PC-3 (cell line): ENCODE measurements around the gene FAS. TPM values are rescaled to one million over a fixed set of nuclear protein-coding genes. Genes with fewer than 3 reads are reported as not detected.

Experiments
- ATAC-seq: fragments of 200-7000 bp; cut with Tn5 transposase; 2 replicates; pipeline ENCODE4 v1.9.1; 2020; ENCODE audit warnings: mild to moderate bottlenecking, moderate library complexity
- BruUV-seq: library from RNA; stranded (reverse); fragments of 400-500 nt; replicated peaks from 2 replicates; lab custom pipeline; 2021; lab: Mats Ljungman, UMichigan
- CTCF ChIA-PET: fragments of 300-600 bp; sonication (Branson Sonifier 250); formaldehyde crosslinking; loops from one replicate; lab custom pipeline; 2022; ENCODE audit warnings: antibody characterized with exemption; lab: Charles Lee
- POLR2A ChIA-PET: fragments of 300-600 bp; sonication (Branson Sonifier 250); formaldehyde crosslinking; loops from one replicate; lab custom pipeline; 2022; ENCODE audit warnings: antibody characterized with exemption; ENCODE audit not compliant: unreplicated experiment; lab: Charles Lee
- DNase-seq: peaks from one replicate; pipeline ENCODE4 v3.0.0-alpha.2; 2015
- H2AFZ ChIP-seq: fragments of 300-600 bp; sonication (generic); 2 replicates; pipeline ENCODE4 v1.6.0; 2016; ENCODE audit warnings: antibody characterized with exemption, low read length
- H3F3A ChIP-seq: fragments of 300-600 bp; sonication (generic); one replicate; pipeline ENCODE4 v1.6.0; 2017; ENCODE audit warnings: antibody characterized with exemption, low read length, control low read depth, mild to moderate bottlenecking; ENCODE audit not compliant: unreplicated experiment
- H3K27ac ChIP-seq: fragments of 300-600 bp; sonication (generic); 2 replicates; pipeline ENCODE4 v1.5.1; 2016; ENCODE audit warnings: mild to moderate bottlenecking, low read length
- H3K27me3 ChIP-seq: fragments of 300-600 bp; sonication (generic); 2 replicates; pipeline ENCODE4 v1.6.1; 2016; ENCODE audit warnings: low read length, mixed read lengths
- H3K36me3 ChIP-seq: fragments of 300-600 bp; sonication (generic); 2 replicates; pipeline ENCODE4 v1.6.1; 2016; ENCODE audit warnings: low read depth, mixed run types, low read length, mixed read lengths
- H3K4me1 ChIP-seq: fragments of 300-600 bp; sonication (generic); 2 replicates; pipeline ENCODE4 v1.5.1; 2016; ENCODE audit warnings: low read length; ENCODE audit not compliant: insufficient read depth
- H3K4me2 ChIP-seq: fragments of 300-600 bp; sonication (generic); 2 replicates; pipeline ENCODE4 v1.6.0; 2016; ENCODE audit warnings: low read length
- H3K4me3 ChIP-seq: fragments of 300-600 bp; sonication (generic); 2 replicates; pipeline ENCODE4 v1.5.1; 2016; ENCODE audit warnings: mild to moderate bottlenecking, low read length, mixed read lengths
- H3K79me2 ChIP-seq: fragments of 300-600 bp; sonication (generic); 2 replicates; pipeline ENCODE4 v1.6.1; 2017; ENCODE audit warnings: low read length, mixed read lengths
- H3K9ac ChIP-seq: fragments of 300-600 bp; sonication (generic); 2 replicates; pipeline ENCODE4 v1.6.0; 2016; ENCODE audit warnings: mild to moderate bottlenecking, low read length
- H3K9me2 ChIP-seq: fragments of 300-600 bp; sonication (generic); replicated peaks from 2 replicates; pipeline ENCODE4 v1.6.1; 2016; ENCODE audit warnings: mixed run types, low read length, mixed read lengths
- H3K9me3 ChIP-seq: fragments of 300-600 bp; sonication (generic); 2 replicates; pipeline ENCODE4 v1.6.1; 2016; ENCODE audit warnings: low read length, mixed read lengths
- H4K20me1 ChIP-seq: fragments of 300-600 bp; sonication (generic); 2 replicates; pipeline ENCODE4 v1.6.1; 2016; ENCODE audit warnings: low read length, mixed read lengths
- EZH2 ChIP-seq: fragments of 300-600 bp; sonication (generic); IDR thresholded peaks from one replicate; pipeline ENCODE4 v1.6.1; 2017; ENCODE audit warnings: antibody characterized with exemption, mild to moderate bottlenecking, low read length; ENCODE audit not compliant: unreplicated experiment
- EZH2phosphoT487 ChIP-seq: fragments of 300-600 bp; sonication (generic); IDR thresholded peaks from 2 replicates; pipeline ENCODE4 v1.6.1; 2018; ENCODE audit warnings: mild to moderate bottlenecking, antibody characterized with exemption, low read length, borderline replicate concordance
- intact Hi-C: fragments of 100-400 bp; cut with micrococcal nuclease; formaldehyde crosslinking; loops from 2 replicates; pipeline ENCODE4 v1.9.0; 2023
- total RNA-seq: library from RNA; depleted of rRNA; stranded (reverse); fragments of >200 nt; gene quantifications from 2 replicates; pipeline ENCODE4 v1.2.3, GENCODE V29; 2014
- TF ChIP-seq, protein P1 (sequence below): fragments of 300-600 bp; sonication (generic); conservative IDR thresholded peaks from 2 replicates; pipeline ENCODE4 v1.5.1; 2017; ENCODE audit warnings: antibody characterized with exemption, low read depth, mild to moderate bottlenecking, low read length

FAS gene
- total RNA-seq, 1 experiment from 2014 or later, result 4.8 TPM

DNA sequence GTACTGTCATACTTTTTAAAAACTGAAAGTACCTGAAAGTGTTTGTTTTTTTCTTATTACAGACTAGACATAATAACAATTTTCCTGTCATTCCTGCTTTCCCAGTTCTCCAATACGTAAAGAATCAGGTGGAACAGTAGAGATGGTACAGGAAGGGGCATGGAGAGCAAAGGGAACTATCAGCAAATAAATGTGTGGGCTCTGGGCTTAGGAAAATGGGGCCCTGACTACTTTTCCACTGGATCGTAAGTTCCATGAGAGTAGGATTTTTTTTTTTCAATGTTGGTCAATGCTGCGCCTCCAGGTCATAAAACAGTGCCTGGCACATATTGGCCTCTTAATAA is 15.2 kb upstream of the FAS start:
- POLR2A ChIA-PET, result no interaction called here
- BruUV-seq, result no TSS peak
- no peak for TF ChIP-seq EZH2phosphoT487
- no peak for TF ChIP-seq EZH2
- TF ChIP-seq, protein P1, sequence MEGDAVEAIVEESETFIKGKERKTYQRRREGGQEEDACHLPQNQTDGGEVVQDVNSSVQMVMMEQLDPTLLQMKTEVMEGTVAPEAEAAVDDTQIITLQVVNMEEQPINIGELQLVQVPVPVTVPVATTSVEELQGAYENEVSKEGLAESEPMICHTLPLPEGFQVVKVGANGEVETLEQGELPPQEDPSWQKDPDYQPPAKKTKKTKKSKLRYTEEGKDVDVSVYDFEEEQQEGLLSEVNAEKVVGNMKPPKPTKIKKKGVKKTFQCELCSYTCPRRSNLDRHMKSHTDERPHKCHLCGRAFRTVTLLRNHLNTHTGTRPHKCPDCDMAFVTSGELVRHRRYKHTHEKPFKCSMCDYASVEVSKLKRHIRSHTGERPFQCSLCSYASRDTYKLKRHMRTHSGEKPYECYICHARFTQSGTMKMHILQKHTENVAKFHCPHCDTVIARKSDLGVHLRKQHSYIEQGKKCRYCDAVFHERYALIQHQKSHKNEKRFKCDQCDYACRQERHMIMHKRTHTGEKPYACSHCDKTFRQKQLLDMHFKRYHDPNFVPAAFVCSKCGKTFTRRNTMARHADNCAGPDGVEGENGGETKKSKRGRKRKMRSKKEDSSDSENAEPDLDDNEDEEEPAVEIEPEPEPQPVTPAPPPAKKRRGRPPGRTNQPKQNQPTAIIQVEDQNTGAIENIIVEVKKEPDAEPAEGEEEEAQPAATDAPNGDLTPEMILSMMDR, result no peak
- no peaks in the 10 kb centered on the region for H3F3A ChIP-seq
- H3K4me1 ChIP-seq, result no peaks in the 10 kb centered on the region
- peak; percentile 56 for ATAC-seq
- H3K9me2 ChIP-seq, result no peaks in the 10 kb centered on the region
- H3K9ac ChIP-seq, result peak overlapping the region; percentile 50
- CTCF ChIA-PET, result no interaction called here
- peak overlapping the region; percentile 85 for H2AFZ ChIP-seq
- peak overlapping the region; percentile 80 for H3K4me2 ChIP-seq
- no peaks in the 10 kb centered on the region for H3K36me3 ChIP-seq
- no peaks in the 10 kb centered on the region for H4K20me1 ChIP-seq
- H3K4me3 ChIP-seq, result peak overlapping the region; percentile 74
- no peaks in the 10 kb centered on the region for H3K79me2 ChIP-seq
- H3K27me3 ChIP-seq, result no peaks in the 10 kb centered on the region
- no peaks in the 10 kb centered on the region for H3K9me3 ChIP-seq
- intact Hi-C loops, result loop anchor here (2.0 kb wide), 1 partner anchor 15 kb away; the partner anchor contains the start of gene FAS
- peak; percentile 11 for DNase-seq
- no peak overlapping the region for H3K27ac ChIP-seq

DNA sequence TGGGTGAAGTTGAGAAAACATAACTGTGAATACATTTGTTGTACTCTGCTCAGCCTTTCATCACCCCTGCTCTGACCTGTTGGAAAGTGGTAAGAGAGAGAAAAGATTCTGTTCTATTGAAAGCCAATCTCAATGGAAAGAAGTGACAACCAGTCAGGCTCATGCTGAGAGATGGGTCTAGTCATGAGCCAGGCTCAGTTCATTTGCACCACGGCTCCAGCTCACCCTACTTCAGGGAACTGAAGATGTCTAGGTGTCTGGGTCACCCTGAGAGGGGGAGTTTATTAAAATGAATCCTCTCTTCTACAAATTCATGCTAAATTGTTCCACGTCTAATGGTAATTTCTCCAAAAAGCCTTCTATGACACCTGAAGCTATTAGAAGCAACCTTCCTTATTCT is 12.1 kb upstream of the FAS start:
- Histone ChIP-seq H3K9ac (no peak overlapping the region), H3K4me1 (no peaks in the 10 kb centered on the region), H3K9me3 (no peaks in the 10 kb centered on the region), H3K4me2 (no peak overlapping the region), H3K9me2 (no peaks in the 10 kb centered on the region), H3K27me3 (no peaks in the 10 kb centered on the region), H3K79me2 (no peaks in the 10 kb centered on the region), H4K20me1 (no peaks in the 10 kb centered on the region), H3F3A (no peaks in the 10 kb centered on the region), H3K4me3 (no peak overlapping the region), H3K36me3 (no peaks in the 10 kb centered on the region), H3K27ac (no peak overlapping the region), H2AFZ (no peak overlapping the region)
- intact Hi-C loops, result no loop called here
- DNase-seq (no peak), ATAC-seq (no peak)
- POLR2A ChIA-PET, result no interaction called here
- BruUV-seq, result no TSS peak
- TF ChIP-seq EZH2phosphoT487 (no peak), EZH2 (no peak)
- TF ChIP-seq, protein P1, result no peak
- CTCF ChIA-PET, result no interaction called here

DNA sequence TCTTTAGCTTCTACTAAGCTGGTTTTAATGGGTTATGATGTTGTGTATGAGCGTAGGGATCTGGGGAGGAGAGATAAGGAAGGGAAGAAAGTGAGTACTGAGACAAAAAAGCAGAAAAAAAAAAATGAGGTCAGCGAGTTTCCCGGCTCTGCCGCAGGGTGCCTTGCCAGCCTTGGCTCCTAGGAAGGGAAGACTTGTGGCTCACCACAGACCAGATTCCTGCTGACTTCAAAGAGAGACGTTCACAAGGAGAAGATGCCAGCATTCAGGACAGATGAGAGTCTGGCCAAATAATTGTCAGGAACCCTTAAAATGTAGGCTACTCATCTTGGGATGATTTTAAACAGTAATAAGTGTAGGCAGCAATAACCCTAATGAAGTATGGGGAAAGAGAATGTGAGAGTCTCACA is 11.4 kb upstream of the FAS start:
- Histone ChIP-seq H3K36me3 (no peaks in the 10 kb centered on the region), H3K27me3 (no peaks in the 10 kb centered on the region), H3F3A (no peaks in the 10 kb centered on the region), H3K9me3 (no peaks in the 10 kb centered on the region), H3K9ac (no peak overlapping the region), H3K79me2 (no peaks in the 10 kb centered on the region), H3K4me1 (no peaks in the 10 kb centered on the region), H3K9me2 (no peaks in the 10 kb centered on the region), H2AFZ (no peak overlapping the region), H3K4me2 (no peak overlapping the region), H3K27ac (no peak overlapping the region), H4K20me1 (no peaks in the 10 kb centered on the region), H3K4me3 (no peak overlapping the region)
- BruUV-seq, result no TSS peak
- DNase-seq (no peak), ATAC-seq (no peak)
- POLR2A ChIA-PET, result no interaction called here
- no peak for TF ChIP-seq EZH2phosphoT487
- no peak for TF ChIP-seq EZH2
- TF ChIP-seq, protein P1, result no peak
- CTCF ChIA-PET, result no interaction called here
- intact Hi-C loops, result no loop called here
